NCI-H446 (cell line): ENCODE measurements around the gene MAN1B1.
"Not testable (repeated sequence)": the region's sequence is repeated elsewhere in the genome, so short reads cannot be mapped to it uniquely, and the experiment has no call there.

Experiments
- DNase-seq, 2 experiments: peaks; one replicate each; lab custom pipeline; 2025; lab: John Stamatoyannopoulos, UW

MAN1B1 gene

GRCh38 chr9:137110911-137111787 is 24.4 kb downstream of the MAN1B1 start:
- DNase-seq, result no peak

GRCh38 chr9:137111788-137112563 is 25.2 kb downstream of the MAN1B1 start:
- DNase-seq, result no peak

- no peak for DNase-seq
Measured at GRCh38 chr9:137112564-137113384, 26.0 kb downstream of the MAN1B1 start.

GRCh38 chr9:137113385-137114159 is 26.8 kb downstream of the MAN1B1 start:
- DNase-seq, result no peak

- no peak for DNase-seq
Measured at GRCh38 chr9:137114220-137114612, 27.4 kb downstream of the MAN1B1 start.

GRCh38 chr9:137114613-137115393 is 28.0 kb downstream of the MAN1B1 start, which contains the start of gene DPP7:
Gene DPP7 (minus strand): TSS chr9:137114733. CDS start chr9:137114713, 20 bp downstream.
- peak in 1 of 2 experiments; percentile 36 for DNase-seq

- no peak for DNase-seq
Measured at GRCh38 chr9:137115394-137116026, 28.7 kb downstream of the MAN1B1 start.

GRCh38 chr9:137116027-137116507 is 29.3 kb downstream of the MAN1B1 start:
- no peak for DNase-seq

GRCh38 chr9:137116728-137117127 is 29.9 kb downstream of the MAN1B1 start:
- DNase-seq, result no peak

GRCh38 chr9:137117269-137117731 is 30.5 kb downstream of the MAN1B1 start:
- DNase-seq, result no peak

GRCh38 chr9:137118092-137118603 is 31.4 kb downstream of the MAN1B1 start:
- DNase-seq, result not testable (repeated sequence)

- DNase-seq, result not testable (repeated sequence)
Measured at GRCh38 chr9:137121927-137122795, 35.4 kb downstream of the MAN1B1 start.

GRCh38 chr9:137122796-137123467 is 36.1 kb downstream of the MAN1B1 start:
- not testable (repeated sequence) for DNase-seq

- DNase-seq, result no peak
Measured at GRCh38 chr9:137123468-137123837, 36.7 kb downstream of the MAN1B1 start.

- not testable (repeated sequence) for DNase-seq
Measured at GRCh38 chr9:137123952-137124462, 37.2 kb downstream of the MAN1B1 start.

- DNase-seq, result no peak
Measured at GRCh38 chr9:137126786-137127185, 40.0 kb downstream of the MAN1B1 start.

- DNase-seq, result no peak
Measured at GRCh38 chr9:137127301-137128157, 40.7 kb downstream of the MAN1B1 start.
